Thyroid gland (tissue), 4 donors: Measurements from ENCODE around the gene SMIM1.

ENCODE experiments used
- POLR2A ChIP-seq, 2 donors: fragments of 450-650 bp; IDR thresholded peaks; one replicate each; pipeline ENCODE4 v1.6.1; 2017; ENCODE audit warnings: antibody characterized with exemption in 2 of 2, mild to moderate bottlenecking in 2 of 2, moderate library complexity in 1 of 2
- TF ChIP-seq, protein P1 (sequence below), 6 experiments: fragments of 200-600 bp in 3 of 6; fragments of 450-650 bp in 3 of 6; sonication (generic) in 3 of 6; IDR thresholded peaks; one replicate each; pipeline ENCODE4 v1.5.1; 2016 to 2019; ENCODE audit warnings: antibody characterized with exemption in 6 of 6, mild to moderate bottlenecking in 2 of 6, inconsistent platforms in 1 of 6, moderate library complexity in 1 of 6

DNA sequence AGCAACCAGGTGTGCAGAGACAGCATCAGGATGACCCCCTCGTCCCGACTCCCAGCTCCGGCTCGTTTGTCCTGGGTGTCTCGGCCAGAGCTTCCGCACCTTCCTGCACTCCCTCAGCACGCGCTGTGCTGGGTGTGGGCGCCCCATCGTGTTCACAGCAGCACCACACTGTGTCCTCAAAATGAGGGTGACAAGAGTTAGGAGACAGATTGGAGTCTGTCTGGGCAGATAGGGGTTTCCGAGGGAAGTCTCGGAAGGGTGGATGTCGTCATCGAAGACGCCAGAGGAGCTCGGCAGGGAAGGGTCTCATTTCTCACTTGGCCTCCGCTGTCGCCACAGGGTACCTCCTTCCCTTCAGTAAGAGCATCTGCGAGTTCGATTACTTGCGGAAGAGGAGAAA is 16.2 kb upstream of the SMIM1 start:
- TF ChIP-seq, protein P1, sequence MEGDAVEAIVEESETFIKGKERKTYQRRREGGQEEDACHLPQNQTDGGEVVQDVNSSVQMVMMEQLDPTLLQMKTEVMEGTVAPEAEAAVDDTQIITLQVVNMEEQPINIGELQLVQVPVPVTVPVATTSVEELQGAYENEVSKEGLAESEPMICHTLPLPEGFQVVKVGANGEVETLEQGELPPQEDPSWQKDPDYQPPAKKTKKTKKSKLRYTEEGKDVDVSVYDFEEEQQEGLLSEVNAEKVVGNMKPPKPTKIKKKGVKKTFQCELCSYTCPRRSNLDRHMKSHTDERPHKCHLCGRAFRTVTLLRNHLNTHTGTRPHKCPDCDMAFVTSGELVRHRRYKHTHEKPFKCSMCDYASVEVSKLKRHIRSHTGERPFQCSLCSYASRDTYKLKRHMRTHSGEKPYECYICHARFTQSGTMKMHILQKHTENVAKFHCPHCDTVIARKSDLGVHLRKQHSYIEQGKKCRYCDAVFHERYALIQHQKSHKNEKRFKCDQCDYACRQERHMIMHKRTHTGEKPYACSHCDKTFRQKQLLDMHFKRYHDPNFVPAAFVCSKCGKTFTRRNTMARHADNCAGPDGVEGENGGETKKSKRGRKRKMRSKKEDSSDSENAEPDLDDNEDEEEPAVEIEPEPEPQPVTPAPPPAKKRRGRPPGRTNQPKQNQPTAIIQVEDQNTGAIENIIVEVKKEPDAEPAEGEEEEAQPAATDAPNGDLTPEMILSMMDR (IDR thresholded peaks at IDR 0.05) = no peak
- no peak for TF ChIP-seq POLR2A (IDR thresholded peaks at IDR 0.05)
